Measurements from ENCODE around the gene DHRS2. TPM values are rescaled to one million over a fixed set of nuclear protein-coding genes. Genes with fewer than 3 reads are reported as not detected.

Gene DHRS2
- total and polyA plus RNA-seq, 2 of the 13 experiments (the other 11 are each of a cell fraction or from before 2014, with no cell fraction given) = 1,621 to 3,021 TPM

DNA sequence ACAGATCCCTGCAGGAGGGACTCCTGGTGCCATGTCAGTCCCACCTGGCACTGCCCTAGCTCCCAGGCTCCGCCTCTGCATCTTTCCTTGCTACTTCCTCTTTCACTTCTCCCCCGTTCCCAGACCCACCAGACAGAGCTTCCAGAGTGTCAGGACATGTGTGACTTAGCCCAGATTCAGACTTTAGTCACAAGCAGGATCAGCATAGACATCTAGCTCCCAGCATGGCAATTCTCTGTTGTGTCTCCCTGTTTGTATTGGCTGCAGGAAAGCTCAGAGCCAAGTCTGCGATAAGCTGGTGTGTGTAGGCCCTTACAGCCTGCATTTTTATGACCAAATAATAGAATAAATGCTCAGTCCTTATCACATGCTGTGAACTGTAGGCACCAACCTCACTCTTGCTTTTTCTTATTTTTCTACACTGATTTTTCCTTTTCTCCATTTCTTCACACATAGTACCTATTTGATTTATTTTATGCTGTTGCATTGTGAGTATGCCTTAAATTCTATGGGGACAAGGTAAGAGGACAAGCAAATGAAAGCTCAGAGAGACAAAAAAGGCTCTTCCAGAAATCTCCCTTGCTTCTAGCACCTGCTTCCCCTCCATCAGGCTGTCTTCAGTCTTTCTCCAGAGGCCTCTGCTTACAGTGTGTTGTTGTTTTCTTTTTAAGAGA is 5.9 kb downstream of the DHRS2 start (continued):
- TF ChIP-seq PRDM10 (CRISPR knock-in tag; IDR thresholded peaks at IDR 0.05; ENCODE audit: low read depth) (no peak), ZNF678 (CRISPR knock-in tag; IDR thresholded peaks at IDR 0.05) (no peak), ZNF44 (CRISPR knock-in tag; IDR thresholded peaks at IDR 0.05) (no peak), IRX3 (CRISPR knock-in tag; IDR thresholded peaks at IDR 0.05; ENCODE audit: borderline replicate concordance, low read depth) (no peak), KIAA2018 (CRISPR knock-in tag; IDR thresholded peaks at IDR 0.05; ENCODE audit: borderline replicate concordance) (no peak), GTF2F1 (IDR thresholded peaks at IDR 0.05; ENCODE audit: low read length) (0 out of 2 replicates have a peak, but pooled peaks have one; percentile 1), SIX1 (CRISPR knock-in tag; IDR thresholded peaks at IDR 0.05; ENCODE audit: borderline replicate concordance) (no peak), ZNF564 (CRISPR knock-in tag; IDR thresholded peaks at IDR 0.05) (no peak), PCBP1 (IDR thresholded peaks at IDR 0.05; ENCODE audit: borderline replicate concordance, low read depth, low read length) (no peak), DNMT3B (CRISPR knock-in tag; conservative IDR thresholded peaks at IDR 0.05) (no peak), GZF1 (CRISPR knock-in tag; IDR thresholded peaks at IDR 0.05) (no peak), SMC3 (IDR thresholded peaks at IDR 0.05; ENCODE audit: low read length) (no peak), PHB2 (IDR thresholded peaks at IDR 0.05; ENCODE audit: partially characterized antibody) (no peak)
- TF ChIP-seq, protein P1, sequence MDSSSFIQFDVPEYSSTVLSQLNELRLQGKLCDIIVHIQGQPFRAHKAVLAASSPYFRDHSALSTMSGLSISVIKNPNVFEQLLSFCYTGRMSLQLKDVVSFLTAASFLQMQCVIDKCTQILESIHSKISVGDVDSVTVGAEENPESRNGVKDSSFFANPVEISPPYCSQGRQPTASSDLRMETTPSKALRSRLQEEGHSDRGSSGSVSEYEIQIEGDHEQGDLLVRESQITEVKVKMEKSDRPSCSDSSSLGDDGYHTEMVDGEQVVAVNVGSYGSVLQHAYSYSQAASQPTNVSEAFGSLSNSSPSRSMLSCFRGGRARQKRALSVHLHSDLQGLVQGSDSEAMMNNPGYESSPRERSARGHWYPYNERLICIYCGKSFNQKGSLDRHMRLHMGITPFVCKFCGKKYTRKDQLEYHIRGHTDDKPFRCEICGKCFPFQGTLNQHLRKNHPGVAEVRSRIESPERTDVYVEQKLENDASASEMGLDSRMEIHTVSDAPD (CRISPR knock-in tag; IDR thresholded peaks at IDR 0.05) = no peak
- TF ChIP-seq, protein P2, sequence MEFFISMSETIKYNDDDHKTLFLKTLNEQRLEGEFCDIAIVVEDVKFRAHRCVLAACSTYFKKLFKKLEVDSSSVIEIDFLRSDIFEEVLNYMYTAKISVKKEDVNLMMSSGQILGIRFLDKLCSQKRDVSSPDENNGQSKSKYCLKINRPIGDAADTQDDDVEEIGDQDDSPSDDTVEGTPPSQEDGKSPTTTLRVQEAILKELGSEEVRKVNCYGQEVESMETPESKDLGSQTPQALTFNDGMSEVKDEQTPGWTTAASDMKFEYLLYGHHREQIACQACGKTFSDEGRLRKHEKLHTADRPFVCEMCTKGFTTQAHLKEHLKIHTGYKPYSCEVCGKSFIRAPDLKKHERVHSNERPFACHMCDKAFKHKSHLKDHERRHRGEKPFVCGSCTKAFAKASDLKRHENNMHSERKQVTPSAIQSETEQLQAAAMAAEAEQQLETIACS (CRISPR knock-in tag; IDR thresholded peaks at IDR 0.05) = peak; percentile 51; the same call in 1 of the 2 replicates

All from HepG2 (cell line).